PC-3 (cell line): ENCODE measurements around the gene RTF2.
"Not testable (repeated sequence)": the region's sequence is repeated elsewhere in the genome, so short reads cannot be mapped to it uniquely, and the experiment has no call there.

Experiments
- EZH2 ChIP-seq: fragments of 300-600 bp; sonication (generic); IDR thresholded peaks from one replicate; pipeline ENCODE4 v1.6.1; 2017; ENCODE audit warnings: antibody characterized with exemption, mild to moderate bottlenecking, low read length; ENCODE audit not compliant: unreplicated experiment
- TF ChIP-seq, protein P1 (sequence below): fragments of 300-600 bp; sonication (generic); conservative IDR thresholded peaks from 2 replicates; pipeline ENCODE4 v1.5.1; 2017; ENCODE audit warnings: antibody characterized with exemption, low read depth, mild to moderate bottlenecking, low read length

DNA sequence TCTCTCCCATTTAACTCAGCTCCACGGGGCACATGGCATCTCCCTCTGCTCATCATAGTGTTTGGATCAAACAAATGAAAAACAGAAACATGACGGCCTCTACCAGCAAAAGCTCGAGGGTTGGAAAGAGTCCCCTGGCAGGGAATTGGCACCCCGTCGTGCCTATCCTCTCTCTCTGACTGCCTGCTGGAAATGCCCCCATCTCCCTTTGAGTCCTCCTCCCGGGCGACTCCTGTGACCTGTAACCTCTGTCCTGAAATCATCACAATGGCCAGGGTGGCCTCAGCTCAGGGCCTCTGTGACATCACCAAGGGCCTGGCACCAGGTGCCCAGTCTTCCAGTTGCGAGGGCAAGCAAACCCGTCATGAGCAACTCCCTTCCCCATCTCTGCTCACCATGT, 64.5 kb downstream of the RTF2 start, which contains the start of gene FAM209B:
- TF ChIP-seq, protein P1, sequence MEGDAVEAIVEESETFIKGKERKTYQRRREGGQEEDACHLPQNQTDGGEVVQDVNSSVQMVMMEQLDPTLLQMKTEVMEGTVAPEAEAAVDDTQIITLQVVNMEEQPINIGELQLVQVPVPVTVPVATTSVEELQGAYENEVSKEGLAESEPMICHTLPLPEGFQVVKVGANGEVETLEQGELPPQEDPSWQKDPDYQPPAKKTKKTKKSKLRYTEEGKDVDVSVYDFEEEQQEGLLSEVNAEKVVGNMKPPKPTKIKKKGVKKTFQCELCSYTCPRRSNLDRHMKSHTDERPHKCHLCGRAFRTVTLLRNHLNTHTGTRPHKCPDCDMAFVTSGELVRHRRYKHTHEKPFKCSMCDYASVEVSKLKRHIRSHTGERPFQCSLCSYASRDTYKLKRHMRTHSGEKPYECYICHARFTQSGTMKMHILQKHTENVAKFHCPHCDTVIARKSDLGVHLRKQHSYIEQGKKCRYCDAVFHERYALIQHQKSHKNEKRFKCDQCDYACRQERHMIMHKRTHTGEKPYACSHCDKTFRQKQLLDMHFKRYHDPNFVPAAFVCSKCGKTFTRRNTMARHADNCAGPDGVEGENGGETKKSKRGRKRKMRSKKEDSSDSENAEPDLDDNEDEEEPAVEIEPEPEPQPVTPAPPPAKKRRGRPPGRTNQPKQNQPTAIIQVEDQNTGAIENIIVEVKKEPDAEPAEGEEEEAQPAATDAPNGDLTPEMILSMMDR = not testable (repeated sequence)
- TF ChIP-seq EZH2 = not testable (repeated sequence)
